Jurkat, Clone E6-1 (cell line): ENCODE data around the gene PRRT2.
"Not testable (repeated sequence)": the region's sequence is repeated elsewhere in the genome, so short reads cannot be mapped to it uniquely, and the experiment has no call there.

Experiments used
- DNase-seq: peaks from one replicate; pipeline ENCODE4 v3.0.0-alpha.2; 2011; ENCODE audit warnings: low read depth, low spot score
- H3K4me3 ChIP-seq: 2 replicates; pipeline ENCODE4 v1.5.1; 2011; ENCODE audit warnings: mild to moderate bottlenecking, low read length, control low read depth, moderate library complexity

PRRT2 gene

DNA sequence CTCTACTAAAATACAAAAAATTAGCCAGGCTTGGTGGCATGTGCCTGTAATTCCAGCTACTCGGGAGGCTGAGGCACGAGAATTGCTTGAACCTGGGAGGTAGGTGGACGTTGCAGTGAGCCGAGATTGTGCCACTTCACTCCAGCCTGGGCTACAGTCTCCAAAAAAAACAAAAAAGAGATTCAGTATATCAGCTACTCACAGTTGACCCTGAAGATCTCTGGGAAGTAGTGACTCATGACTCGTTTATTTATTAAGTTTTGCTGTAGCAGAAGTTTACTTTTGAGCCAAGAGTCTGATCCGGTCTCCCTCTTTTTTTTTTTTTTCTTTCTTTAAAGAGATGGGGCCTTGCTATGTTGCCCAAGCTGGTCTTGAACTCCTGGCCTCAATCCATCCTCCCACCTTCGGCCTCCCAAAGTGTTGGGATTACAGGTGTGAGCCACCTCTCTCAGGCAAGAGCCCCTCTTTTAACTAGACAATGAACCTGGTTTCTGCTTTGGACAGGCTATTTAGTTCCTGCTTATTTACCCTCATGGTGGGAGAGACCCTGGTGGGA is 12.7 kb downstream of the PRRT2 start:
- DNase-seq, result no peak
- H3K4me3 ChIP-seq, result no peak overlapping the region

- DNase-seq, result peak; percentile 73
- no peak overlapping the region for H3K4me3 ChIP-seq
These were observed 13.4 kb downstream of the PRRT2 start for GRCh38 chr16:29825145-29826044.

DNA sequence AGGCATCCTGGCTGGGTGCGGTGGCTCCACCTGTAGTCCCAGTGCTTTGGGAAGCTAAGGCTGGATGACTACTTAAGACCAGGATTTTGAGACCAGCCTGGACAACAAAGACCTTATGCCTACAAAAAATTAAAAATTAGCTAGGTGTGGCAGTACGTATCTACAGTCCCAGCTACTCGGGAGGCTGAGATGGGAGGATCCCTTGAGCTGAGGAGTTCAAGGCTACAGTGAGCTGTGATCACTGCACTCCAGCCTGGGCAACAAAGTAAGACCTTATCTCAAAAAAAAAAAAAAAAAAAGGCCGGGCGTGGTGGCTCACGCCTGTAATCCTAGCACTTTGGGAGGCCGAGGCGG is 14.3 kb downstream of the PRRT2 start:
- no peak for DNase-seq
- no peak overlapping the region for H3K4me3 ChIP-seq

DNA sequence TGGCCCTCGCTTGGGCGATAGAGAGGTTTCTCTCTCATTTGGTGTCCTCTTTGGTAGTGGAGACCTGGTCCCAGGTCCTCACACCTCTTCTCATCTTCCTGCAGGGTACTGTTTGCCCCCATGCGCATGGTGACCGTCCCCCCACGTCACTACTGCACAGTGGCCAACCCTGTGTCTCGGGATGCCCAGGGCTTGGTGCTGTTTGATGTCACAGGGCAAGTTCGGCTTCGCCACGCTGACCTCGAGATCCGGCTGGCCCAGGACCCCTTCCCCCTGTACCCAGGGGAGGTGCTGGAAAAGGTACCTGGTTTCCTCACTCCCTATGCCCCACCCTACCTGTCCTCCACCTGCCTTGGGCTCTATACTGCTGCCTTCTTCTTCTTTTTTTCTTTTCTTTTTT is 18.8 kb downstream of the PRRT2 start:
- no peak for DNase-seq
- no peak overlapping the region for H3K4me3 ChIP-seq

GRCh38 chr16:29831490-29831889 is 19.5 kb downstream of the PRRT2 start:
- no peak for DNase-seq
- H3K4me3 ChIP-seq, result no peak overlapping the region

DNA sequence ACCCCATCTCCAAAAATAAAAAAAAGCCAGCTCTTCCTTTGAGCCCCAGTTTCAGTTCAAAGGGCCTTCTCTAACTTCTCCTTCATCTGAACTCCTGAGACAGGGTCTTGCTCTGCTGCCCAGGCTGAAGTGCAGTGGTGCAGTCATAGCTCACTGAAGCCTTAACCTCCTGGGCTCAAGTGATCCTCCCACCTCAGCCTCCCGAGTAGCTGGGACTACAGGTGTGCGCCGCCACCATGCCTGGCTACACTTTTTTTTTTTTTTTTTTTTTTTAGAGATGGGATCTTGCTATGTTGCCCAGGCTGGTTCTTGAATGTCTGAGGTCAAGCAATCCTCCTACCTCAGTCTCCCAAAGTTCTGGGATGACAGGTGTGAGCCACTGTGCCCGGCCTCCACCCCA is 21.2 kb downstream of the PRRT2 start:
- H3K4me3 ChIP-seq, DNase-seq: not testable (repeated sequence)

- no peak overlapping the region for H3K4me3 ChIP-seq
- DNase-seq, result no peak
These were observed 22.1 kb downstream of the PRRT2 start for GRCh38 chr16:29834079-29834478.

DNA sequence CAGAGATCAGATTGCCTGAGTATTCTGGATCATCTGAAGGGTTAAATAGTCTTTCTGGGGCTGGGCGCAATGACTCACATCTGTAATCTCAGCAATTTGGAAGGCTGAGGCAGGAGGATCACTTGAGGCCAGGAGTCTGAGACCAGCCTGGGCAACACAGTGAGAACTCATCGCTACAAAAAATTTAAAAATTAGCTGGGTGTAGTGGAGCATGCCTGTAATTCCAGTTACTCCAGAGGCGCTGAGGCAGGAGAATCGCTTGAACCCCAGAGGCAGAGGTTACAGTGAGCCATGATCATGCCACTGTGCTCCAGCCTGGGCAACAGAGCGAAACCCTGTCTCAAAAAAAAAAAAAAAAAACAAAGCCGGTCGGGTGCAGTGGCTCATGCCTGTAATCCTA is 23.9 kb downstream of the PRRT2 start:
- no peak for DNase-seq
- H3K4me3 ChIP-seq, result no peak overlapping the region

DNA sequence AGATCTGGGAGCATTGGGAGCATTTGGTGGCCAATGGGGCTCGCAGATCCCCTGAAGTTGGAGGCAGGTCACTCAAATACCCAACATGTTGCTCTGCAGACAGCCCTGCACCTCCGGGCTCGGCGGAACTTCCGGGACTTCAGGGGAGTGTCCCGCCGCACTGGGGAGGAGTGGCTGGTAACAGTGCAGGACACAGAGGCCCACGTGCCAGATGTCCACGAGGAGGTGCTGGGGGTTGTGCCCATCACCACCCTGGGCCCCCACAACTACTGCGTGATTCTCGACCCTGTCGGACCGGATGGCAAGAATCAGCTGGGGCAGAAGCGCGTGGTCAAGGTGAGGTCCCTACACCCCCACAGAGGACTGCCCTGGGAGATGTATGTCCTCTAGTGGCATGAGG is 24.6 kb downstream of the PRRT2 start:
- no peak overlapping the region for H3K4me3 ChIP-seq
- no peak for DNase-seq

- no peak for DNase-seq
- H3K4me3 ChIP-seq, result no peak overlapping the region
These were observed 25.8 kb downstream of the PRRT2 start for GRCh38 chr16:29837841-29838240.

DNA sequence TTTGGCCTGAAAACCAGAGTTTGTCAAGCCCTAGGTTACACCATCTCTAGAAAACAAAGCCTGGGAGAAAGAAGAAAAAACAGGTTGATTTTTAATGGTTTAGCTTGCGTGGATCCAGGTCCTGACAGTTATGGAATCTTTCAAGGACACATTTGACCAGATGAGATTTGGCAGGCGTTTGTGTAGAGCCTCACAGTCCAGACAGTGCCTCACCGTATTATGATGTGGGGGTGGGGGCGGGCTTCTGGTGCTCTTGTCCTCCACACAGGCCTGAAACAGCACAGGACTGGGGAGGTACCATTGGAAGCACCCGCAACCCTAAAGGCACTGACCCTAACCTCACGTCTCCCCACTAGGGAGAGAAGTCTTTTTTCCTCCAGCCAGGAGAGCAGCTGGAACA is 27.8 kb downstream of the PRRT2 start:
- H3K4me3 ChIP-seq, result no peak overlapping the region
- DNase-seq, result no peak

DNA sequence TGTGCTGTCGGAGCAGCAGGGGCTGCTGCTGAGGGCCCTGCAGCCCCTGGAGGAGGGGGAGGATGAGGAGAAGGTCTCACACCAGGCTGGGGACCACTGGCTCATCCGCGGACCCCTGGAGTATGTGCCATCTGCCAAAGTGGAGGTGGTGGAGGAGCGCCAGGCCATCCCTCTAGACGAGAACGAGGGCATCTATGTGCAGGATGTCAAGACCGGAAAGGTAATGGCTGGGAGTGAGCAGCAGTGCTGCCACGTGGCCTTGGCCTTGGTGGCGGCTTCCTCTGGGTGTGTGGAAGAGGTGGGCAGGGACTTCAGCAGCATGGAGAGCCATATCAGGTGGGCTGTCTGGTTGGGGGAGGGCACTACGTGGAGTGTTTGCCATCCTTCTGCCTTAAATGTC is 28.2 kb downstream of the PRRT2 start:
- H3K4me3 ChIP-seq, result no peak overlapping the region
- no peak for DNase-seq

GRCh38 chr16:29841631-29842030 is 29.6 kb downstream of the PRRT2 start:
- no peak for DNase-seq
- H3K4me3 ChIP-seq, result no peak overlapping the region

DNA sequence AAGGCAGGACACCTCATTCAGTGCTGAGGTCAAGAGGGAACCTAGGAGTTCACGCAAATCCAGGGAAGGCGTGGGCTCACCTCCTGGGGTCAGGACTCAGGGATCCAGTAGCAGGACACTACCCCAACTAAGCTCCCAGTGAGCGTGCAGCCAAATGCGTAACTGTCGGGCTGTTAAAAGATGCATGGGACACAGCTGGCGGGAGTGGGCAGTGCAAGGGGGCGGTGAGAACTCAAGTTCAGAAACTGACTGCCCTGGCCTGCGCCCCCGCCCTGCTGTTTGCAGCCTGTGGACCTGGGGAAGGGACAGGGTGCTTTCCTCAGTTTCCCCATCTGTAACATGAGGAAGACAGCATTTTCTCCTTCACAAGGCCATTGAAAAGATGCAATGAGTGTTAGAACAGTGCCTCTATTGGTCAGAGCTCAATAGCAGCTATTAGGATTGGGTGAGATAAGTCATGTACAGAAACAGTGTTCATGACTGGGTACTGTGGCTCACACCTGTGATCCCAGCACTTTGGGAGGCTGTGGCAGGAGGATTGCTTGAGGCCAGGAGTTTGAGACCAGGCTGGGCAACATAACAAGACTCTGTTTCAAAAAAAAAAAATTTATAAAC is 30.8 kb downstream of the PRRT2 start:
- DNase-seq, result no peak
- no peak overlapping the region for H3K4me3 ChIP-seq

DNA sequence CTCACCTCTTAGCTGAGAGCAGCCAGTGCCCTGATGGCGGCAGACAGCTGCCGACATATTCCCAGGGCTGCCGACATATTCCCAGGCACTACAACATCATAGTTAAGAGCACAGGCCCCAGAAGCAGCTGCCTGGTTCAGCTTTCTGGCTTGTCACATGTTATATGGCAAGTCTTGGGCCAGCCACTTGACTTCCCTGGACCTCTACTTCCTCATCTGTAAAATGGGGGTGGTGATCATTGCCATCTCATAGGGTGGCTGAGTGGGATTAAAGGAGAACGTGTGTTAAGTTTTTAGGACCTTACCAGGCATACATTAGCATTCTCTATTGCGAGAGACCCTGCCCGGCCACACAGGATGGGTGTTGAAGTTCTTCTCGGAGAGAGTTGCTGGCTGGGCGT is 31.9 kb downstream of the PRRT2 start:
- no peak for DNase-seq
- no peak overlapping the region for H3K4me3 ChIP-seq

- H3K4me3 ChIP-seq, result no peak overlapping the region
- no peak for DNase-seq
These were observed 32.8 kb downstream of the PRRT2 start for GRCh38 chr16:29844575-29845331.

- DNase-seq, result no peak
- no peak overlapping the region for H3K4me3 ChIP-seq
These were observed 33.7 kb downstream of the PRRT2 start for GRCh38 chr16:29845656-29846055.

- H3K4me3 ChIP-seq, result no peak overlapping the region
- peak; percentile 66 for DNase-seq
These were observed 36.7 kb downstream of the PRRT2 start for GRCh38 chr16:29848420-29849297.

- DNase-seq, result no peak
- no peak overlapping the region for H3K4me3 ChIP-seq
These were observed 37.5 kb downstream of the PRRT2 start for GRCh38 chr16:29849505-29849904.
